Measurements from ENCODE around the gene RNF5.
"Not testable (repeated sequence)": the region's sequence is repeated elsewhere in the genome, so short reads cannot be mapped to it uniquely, and the experiment has no call there.

The RNF5 gene

DNA sequence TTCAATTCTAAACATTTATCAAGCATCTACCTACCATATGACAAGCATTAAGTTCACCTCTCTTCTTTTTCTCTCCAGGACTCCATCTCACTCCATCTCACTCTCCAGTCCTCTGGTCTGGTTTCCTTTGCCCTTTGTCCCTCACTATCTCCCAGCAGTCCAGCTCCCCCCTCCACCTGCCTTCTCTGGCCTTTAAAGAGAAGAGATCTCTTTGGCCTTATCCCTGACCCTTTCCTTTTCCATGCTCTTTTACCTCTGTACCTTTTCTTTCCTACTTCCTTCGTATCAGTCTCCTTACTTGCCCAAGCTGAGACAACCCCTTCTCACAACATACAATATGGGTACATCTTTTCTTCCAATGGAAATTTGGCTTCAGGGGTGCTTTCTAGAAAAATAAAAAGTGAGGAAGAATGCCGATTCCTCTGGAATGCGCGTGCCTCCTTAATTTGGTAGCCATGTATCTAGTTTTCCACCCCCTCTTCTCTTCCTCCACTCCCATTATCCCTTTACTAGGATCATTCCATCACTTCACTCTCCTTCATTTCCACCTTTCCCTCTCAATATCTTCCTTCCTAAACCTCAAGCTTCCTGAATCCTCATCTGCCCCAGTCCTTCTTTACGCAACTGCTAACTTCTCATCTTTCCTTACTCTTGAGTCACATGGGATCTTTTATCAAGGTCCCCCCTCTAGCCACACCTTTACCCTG lies 1.6 kb upstream of the RNF5 start:
- Mint-ChIP-seq H3K4me1 (peaks cover 62% of the 10 kb centered on the region), H3K36me3 (peaks cover 16% of the 10 kb centered on the region), H3K4me3 (peak overlapping the region; percentile 89), H3K27me3 (no peaks in the 10 kb centered on the region), H3K27ac (peak overlapping the region; percentile 93), H3K9me3 (peaks cover 1% of the 10 kb centered on the region)
- DNase-seq (ENCODE audit: low spot score in 2 of 2) (no peak), ATAC-seq (ENCODE audit: low read depth) (no peak)

DNA sequence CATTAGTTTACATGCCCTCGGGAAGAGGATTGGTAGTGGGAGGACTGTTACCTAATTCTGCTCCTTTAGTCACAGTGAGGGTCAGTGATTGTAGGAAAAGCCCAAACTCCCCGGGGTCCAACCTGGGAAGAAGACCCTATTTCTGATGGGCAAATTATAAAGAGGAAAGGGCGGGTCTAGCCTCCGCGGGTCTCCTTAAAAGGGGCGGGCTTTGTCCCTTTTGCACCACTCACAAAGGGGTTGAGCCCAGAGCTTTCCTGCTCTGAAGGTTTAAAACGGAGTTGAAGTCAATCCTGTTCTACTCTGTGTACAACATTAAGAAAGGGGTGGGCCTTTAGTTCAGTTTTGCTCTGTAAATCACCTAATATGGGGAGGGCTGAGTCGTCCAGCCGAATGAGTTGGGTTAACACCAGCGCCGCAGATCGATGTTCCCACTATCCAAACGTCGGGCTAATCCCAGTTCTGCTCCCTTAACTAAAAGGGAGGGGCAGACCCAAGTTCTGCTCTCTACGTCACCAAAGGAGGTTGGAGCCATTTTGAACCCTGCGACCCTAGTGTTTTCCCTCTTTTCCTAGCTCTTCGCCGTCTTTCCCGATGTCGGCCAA lies 920 bp upstream of the RNF5 start:
- Mint-ChIP-seq H3K4me3 (peak overlapping the region; percentile 89), H3K27me3 (no peaks in the 10 kb centered on the region), H3K4me1 (peaks cover 62% of the 10 kb centered on the region), H3K27ac (peak overlapping the region; percentile 93), H3K9me3 (peaks cover 1% of the 10 kb centered on the region), H3K36me3 (peaks cover 16% of the 10 kb centered on the region)
- ATAC-seq (ENCODE audit: low read depth) (no peak), DNase-seq (ENCODE audit: low spot score in 2 of 2) (peak in 1 of 2 donors; percentile 27)

DNA sequence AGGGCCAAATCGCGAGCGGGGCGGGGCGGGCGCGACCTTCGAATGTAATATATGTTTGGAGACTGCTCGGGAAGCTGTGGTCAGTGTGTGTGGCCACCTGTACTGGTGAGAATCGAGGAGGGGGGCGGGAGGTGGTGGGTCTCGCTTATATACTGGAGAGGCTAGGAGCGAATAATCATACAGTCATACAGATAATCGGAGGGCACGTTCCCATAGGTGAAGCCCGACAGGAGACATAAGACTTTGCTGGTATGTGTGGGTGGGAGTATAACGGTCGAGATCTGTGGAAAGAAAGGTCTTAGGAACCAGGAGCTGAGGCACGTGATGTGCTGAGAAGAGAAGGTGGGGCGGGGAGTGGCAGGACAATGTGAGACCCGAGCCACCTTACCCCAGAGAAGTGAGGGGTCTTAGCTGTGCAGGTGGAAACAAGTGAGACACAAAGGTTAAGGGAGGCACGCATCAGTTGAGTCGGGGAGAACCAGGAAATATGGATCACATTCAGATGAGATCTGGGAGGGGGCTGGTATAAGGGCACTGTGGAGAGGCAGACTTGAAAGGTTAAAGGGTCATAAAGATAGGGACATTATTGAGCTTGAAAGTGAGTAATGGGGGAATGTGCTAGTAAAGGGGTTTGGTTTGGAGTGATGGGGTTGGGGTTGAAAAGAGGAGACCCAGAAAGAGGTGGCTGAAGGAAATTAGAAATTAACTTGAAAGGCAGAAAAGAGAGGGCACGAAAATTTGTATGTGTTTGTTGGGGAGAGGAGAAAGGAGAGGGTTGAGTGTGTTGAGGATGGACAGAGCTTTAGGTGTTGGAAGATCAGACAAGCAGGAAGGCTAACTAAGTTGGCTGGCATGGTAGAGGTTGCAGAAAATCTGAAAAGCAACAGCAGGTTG lies 589 bp downstream of the RNF5 start:
- ATAC-seq (ENCODE audit: low read depth) (no peak), DNase-seq (ENCODE audit: low spot score in 2 of 2) (no peak)
- Mint-ChIP-seq H3K27me3 (no peaks in the 10 kb centered on the region), H3K27ac (peak overlapping the region; percentile 93), H3K36me3 (peaks cover 16% of the 10 kb centered on the region), H3K9me3 (peaks cover 1% of the 10 kb centered on the region), H3K4me1 (peaks cover 52% of the 10 kb centered on the region), H3K4me3 (peak overlapping the region; percentile 89)

DNA sequence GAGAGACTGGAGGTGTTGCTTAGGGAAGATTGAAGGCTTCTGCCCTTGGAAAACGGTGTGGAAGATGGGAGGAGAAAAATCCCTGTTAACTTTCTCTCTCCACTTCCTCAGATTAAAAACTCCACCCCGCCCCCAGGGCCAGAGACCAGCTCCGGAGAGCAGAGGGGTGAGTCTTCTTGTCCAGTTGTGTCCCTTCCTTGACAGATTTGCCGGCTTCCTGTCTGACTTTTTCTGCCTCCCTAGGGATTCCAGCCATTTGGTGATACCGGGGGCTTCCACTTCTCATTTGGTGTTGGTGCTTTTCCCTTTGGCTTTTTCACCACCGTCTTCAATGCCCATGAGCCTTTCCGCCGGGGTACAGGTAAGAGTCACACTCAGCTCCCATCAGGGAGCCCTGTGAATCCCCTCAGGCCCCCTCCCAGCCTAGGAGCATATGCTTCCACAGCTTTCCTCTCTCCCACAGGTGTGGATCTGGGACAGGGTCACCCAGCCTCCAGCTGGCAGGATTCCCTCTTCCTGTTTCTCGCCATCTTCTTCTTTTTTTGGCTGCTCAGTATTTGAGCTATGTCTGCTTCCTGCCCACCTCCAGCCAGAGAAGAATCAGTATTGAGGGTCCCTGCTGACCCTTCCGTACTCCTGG lies 1.7 kb downstream of the RNF5 start:
- Mint-ChIP-seq H3K9me3 (peaks cover 1% of the 10 kb centered on the region), H3K27me3 (no peaks in the 10 kb centered on the region), H3K36me3 (peaks cover 14% of the 10 kb centered on the region), H3K27ac (no peak overlapping the region), H3K4me1 (peaks cover 45% of the 10 kb centered on the region), H3K4me3 (peak overlapping the region; percentile 43)
- DNase-seq (ENCODE audit: low spot score in 2 of 2) (no peak), ATAC-seq (ENCODE audit: low read depth) (no peak)

DNA sequence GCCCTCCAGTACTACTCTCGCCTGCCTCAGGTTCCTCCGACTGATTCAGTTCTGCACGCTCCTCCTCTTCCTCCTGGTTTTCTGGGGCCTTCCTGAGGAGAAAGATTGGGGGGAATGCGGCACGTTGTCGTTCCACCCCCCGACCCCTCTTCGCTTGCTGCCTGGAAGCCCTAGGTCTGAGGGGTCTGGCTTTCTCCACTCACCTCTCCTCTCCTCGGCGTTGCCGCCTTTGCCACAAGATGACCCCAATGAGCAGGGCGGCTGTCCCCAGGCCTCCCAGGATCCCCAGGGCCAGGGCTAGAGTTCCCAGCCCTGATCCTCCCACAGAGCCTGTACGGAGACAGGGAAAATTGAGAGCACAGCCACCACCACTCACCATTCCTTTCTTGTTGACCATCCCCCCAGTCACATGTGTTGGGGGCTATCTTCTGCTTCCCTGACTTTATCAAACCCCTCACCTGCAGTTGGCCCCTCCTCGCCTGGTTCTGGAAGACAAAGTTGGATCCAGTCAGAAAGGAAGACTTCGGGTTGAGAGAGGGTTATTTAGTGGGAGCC lies 3.0 kb downstream of the RNF5 start:
- H3K27ac Mint-ChIP-seq = peak overlapping the region; percentile 3
- H3K36me3 Mint-ChIP-seq = peaks cover 19% of the 10 kb centered on the region
- ATAC-seq (ENCODE audit: low read depth) (no peak), DNase-seq (ENCODE audit: low spot score in 2 of 2) (no peak)
- H3K4me3 Mint-ChIP-seq = no peak overlapping the region
- H3K4me1 Mint-ChIP-seq = peaks cover 41% of the 10 kb centered on the region
- no peaks in the 10 kb centered on the region for H3K27me3 Mint-ChIP-seq
- H3K9me3 Mint-ChIP-seq = peaks cover 1% of the 10 kb centered on the region

DNA sequence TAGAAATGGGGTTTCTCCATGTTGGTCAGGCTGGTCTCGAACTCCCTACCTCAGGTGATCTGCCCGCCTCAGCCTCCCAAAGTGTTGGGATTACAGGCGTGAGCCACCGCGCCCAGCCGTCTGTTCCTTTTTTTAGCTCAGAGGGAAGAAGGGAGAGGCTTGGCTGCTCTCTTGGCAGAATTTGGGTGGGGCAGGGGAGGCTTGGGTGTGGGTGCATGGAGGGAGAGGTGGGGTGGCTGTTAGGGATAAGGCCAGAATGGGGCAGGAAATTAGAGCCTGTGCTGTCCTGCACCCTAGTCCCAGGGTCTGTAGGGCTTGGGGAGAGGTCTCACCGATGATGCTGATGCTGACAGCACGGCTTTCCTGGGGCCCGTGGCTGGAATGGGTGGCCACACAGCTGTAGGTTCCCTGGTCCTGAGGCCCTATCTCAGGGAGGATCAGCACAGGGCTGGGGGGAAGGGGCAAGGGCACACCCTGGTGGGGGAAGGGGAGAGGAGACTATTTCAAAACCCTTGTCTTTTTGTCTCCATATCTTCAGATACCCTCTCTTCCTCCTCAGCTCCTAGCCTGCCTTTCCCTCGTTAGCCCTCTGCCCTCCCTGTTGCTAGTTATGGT lies 3.8 kb downstream of the RNF5 start:
- Mint-ChIP-seq H3K27me3 (no peaks in the 10 kb centered on the region), H3K27ac (no peak overlapping the region), H3K9me3 (no peaks in the 10 kb centered on the region), H3K36me3 (peaks cover 25% of the 10 kb centered on the region), H3K4me1 (peaks cover 39% of the 10 kb centered on the region), H3K4me3 (no peak overlapping the region)
- no peak for ATAC-seq (ENCODE audit: low read depth)
- DNase-seq (ENCODE audit: low spot score in 2 of 2) = no peak

DNA sequence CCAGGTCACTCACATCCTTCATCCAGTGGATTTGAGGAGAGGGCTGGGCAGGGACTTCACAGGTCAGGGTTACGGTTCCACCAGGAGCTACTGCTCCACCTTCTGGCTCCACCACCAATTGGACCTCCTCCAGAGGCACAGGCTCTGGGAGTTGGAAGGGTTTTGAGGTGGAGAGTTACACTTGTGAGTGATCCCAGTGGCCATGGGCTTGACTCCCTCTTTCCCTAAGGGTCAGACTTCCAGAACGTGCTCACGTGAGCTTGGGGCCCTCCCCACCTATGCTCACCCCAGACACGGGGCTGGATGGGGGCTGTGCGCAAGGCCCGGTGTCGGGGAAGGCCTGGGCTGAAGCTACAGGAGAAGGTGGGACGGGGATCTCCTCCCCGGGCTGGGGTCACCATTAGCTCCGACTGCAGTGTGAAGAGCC lies 4.4 kb downstream of the RNF5 start:
- no peak overlapping the region for H3K4me3 Mint-ChIP-seq
- peaks cover 40% of the 10 kb centered on the region for H3K4me1 Mint-ChIP-seq
- DNase-seq (ENCODE audit: low spot score in 2 of 2) (no peak), ATAC-seq (ENCODE audit: low read depth) (no peak)
- no peaks in the 10 kb centered on the region for H3K9me3 Mint-ChIP-seq
- no peaks in the 10 kb centered on the region for H3K27me3 Mint-ChIP-seq
- H3K36me3 Mint-ChIP-seq = peaks cover 29% of the 10 kb centered on the region
- no peak overlapping the region for H3K27ac Mint-ChIP-seq

DNA sequence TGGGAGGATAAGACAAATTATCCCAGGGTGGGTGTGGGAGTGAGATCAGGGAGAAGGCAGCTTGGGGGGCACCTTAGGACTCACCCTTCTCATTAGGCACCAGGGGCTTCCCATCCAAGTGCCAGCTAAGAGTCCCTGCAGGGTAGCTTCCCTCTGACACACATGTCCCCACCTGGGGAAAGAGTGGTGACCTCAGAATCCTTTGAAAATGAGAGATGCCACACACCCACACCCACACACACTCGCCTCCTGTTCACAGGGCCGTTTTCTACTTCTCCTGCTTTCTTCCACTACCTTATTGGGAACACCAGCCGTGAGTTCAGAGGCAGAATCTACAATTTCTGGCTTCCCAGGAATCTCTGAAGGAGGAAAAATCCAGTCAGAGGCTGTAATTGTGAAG lies 4.8 kb downstream of the RNF5 start:
- ATAC-seq (ENCODE audit: low read depth) = no peak
- peak overlapping the region; percentile 31 for H3K27ac Mint-ChIP-seq
- no peak overlapping the region for H3K4me3 Mint-ChIP-seq
- H3K4me1 Mint-ChIP-seq = peaks cover 40% of the 10 kb centered on the region
- no peak for DNase-seq (ENCODE audit: low spot score in 2 of 2)
- no peaks in the 10 kb centered on the region for H3K9me3 Mint-ChIP-seq
- H3K36me3 Mint-ChIP-seq = peaks cover 31% of the 10 kb centered on the region
- H3K27me3 Mint-ChIP-seq = no peaks in the 10 kb centered on the region

DNA sequence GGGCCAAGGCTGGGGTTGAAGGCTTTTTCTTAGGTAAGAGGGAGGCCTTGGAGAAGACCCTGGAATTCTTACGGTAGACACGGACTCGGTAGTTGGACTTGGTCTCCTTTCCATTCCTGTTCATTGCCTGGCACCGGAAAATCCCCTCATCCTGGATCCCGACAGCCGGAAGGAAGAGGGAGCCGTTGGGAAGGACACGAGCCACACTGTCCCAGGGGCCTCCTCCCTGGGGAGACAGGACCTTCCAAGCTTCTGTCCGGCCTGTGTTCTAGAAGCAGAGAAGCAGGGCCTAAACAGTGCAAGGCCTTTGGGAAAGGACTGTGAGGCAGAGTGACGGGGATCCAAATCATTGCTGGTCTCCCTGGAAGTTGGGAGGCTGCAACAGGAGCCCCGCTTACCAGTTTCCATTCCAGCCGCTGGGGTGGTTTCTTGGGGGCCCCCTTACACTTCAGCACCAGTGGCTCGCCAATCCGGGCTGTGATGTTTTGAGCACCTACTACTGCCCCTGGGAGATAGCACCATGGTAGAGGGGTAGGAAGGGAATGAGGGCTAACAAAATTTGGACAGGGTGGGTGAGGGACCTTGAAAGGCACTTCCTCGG lies 5.4 kb downstream of the RNF5 start:
- Mint-ChIP-seq H3K4me3 (no peak overlapping the region), H3K4me1 (peaks cover 39% of the 10 kb centered on the region), H3K36me3 (peaks cover 32% of the 10 kb centered on the region)

DNA sequence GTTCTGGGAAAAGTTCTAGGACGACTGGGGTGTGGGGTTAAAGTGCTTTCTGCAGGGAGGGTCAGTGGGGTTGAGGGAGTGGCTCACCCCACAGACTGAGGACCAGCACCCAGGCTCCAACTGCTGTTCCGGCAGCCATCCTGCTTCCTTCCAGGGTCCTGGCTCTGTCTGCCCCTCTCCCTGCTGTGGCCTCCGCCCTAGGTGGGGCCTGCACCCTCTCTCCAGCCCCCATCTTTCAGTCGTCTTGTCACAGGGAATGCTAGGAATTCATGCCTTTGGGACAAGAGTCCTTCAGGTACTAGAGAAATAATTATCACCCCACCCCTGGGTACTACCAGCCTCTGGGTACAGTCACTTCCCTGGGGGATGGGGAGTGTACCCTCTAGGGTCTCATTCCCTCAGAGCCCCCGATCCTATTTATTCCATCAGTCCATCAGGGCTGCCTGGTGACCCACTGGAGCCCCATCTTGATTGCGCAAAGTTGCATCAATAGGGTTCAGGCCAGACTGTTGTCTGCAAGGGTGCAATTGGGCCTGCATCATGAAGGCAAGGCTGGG lies 6.0 kb downstream of the RNF5 start, which contains the start of gene AGER:
Gene AGER (minus strand): TSS at position 170 of the 557 bp plus-strand sequence. CDS start 31 bp downstream, at position 139.
- H3K9me3 Mint-ChIP-seq = no peaks in the 10 kb centered on the region
- peaks cover 39% of the 10 kb centered on the region for H3K4me1 Mint-ChIP-seq
- no peaks in the 10 kb centered on the region for H3K27me3 Mint-ChIP-seq
- no peak for DNase-seq (ENCODE audit: low spot score in 2 of 2)
- ATAC-seq (ENCODE audit: low read depth) = no peak
- no peak within 1 kb of the TSS for H3K4me3 Mint-ChIP-seq
- H3K27ac Mint-ChIP-seq = peak within 1 kb of the TSS; percentile 31
- H3K36me3 Mint-ChIP-seq = peaks cover 32% of the 10 kb centered on the region

More for the DNA sequence above, 5.4 kb downstream of the RNF5 start:
- Mint-ChIP-seq H3K27ac (peak overlapping the region; percentile 31), H3K27me3 (no peaks in the 10 kb centered on the region), H3K9me3 (no peaks in the 10 kb centered on the region)
- no peak for ATAC-seq (ENCODE audit: low read depth)
- no peak for DNase-seq (ENCODE audit: low spot score in 2 of 2)

DNA sequence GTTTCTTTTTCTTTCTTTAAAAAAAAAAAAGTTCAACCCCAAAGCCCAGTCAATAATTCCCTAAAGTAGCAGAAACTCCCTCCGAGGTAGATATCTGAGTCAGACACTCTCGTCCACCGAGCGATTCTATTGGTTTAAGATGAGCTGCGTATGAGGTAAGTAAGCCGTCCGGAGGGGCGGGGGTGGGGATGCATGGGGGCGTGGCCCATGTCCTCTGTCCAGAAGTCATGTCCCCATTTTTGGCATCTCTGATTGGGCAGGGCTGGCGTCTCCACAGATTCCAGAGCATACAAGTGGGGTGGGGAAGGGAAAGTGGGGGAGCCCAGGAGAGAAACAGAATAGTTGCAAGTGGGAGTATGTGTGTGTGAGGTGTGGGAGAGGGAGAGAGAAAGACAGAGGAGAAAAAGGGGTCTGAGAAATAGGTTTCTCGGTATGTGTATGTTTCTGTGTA lies 7.5 kb downstream of the RNF5 start:
- ATAC-seq (ENCODE audit: low read depth) = peak; percentile 53
- Mint-ChIP-seq H3K4me1 (peaks cover 35% of the 10 kb centered on the region), H3K27ac (peak overlapping the region; percentile 99), H3K36me3 (peaks cover 30% of the 10 kb centered on the region), H3K4me3 (peak overlapping the region; percentile 55)
- not testable (repeated sequence) for H3K9me3 Mint-ChIP-seq; H3K27me3 Mint-ChIP-seq; DNase-seq (ENCODE audit: low spot score in 2 of 2)

DNA sequence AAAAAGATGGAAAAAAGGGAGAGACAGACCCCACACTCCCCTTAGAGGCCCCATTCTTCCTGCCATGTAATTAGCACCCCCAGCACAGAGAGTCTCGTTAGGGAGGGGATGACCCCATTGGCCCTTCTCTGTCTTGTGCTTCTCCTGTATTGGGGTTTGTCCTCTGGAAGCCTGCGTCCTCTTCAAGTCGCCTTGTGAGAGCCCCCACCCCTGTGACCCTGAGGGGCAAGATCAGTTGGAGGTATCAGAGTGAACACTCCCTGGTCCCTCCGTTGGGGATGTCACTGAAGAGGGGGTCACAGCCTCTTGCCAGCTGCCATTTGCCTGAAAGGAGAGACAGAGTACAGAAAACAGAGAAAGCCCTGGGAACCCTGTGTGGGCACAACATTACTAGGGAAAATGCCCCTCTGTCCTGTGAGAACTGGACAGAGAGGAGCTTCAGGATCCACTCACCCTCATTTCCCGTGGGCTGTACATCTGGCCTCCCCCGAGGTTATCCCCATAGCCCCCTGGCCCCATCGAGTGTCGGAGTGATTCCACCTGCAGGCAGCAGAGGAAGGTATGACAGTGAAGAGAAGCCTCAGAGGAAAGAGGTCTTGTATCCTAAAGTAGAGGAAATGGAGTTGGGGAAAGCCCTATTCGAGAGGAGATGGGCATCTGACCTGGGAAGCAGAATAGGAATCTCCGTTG lies 8.1 kb downstream of the RNF5 start:
- Mint-ChIP-seq H3K27ac (peak overlapping the region; percentile 99), H3K36me3 (peaks cover 32% of the 10 kb centered on the region), H3K4me1 (peaks cover 37% of the 10 kb centered on the region), H3K4me3 (peak overlapping the region; percentile 55)
- not testable (repeated sequence) for H3K9me3 Mint-ChIP-seq; H3K27me3 Mint-ChIP-seq; DNase-seq (ENCODE audit: low spot score in 2 of 2); ATAC-seq (ENCODE audit: low read depth)

Measured in memory B cell (primary cell).